Left ventricle myocardium inferior (tissue), 1 donor: ENCODE results near the gene ACLY. TPM values are rescaled to one million over a fixed set of nuclear protein-coding genes. Genes with fewer than 3 reads are reported as not detected.

Experiments used
- DNase-seq: peaks from one replicate; pipeline ENCODE4 v3.0.0-alpha.2; 2020
- H3K27ac ChIP-seq: fragments of 200-600 bp; replicated peaks from 2 replicates; pipeline ENCODE4 v1.8.0; 2021
- H3K27me3 ChIP-seq: fragments of 200-600 bp; 2 replicates; pipeline ENCODE4 v1.8.0; 2021; ENCODE audit warnings: low read depth
- H3K36me3 ChIP-seq: fragments of 200-600 bp; 2 replicates; pipeline ENCODE4 v1.8.0; 2021
- H3K4me1 ChIP-seq: fragments of 200-600 bp; 2 replicates; pipeline ENCODE4 v1.8.0; 2021
- H3K4me3 ChIP-seq: fragments of 200-600 bp; 2 replicates; pipeline ENCODE4 v1.8.0; 2021; ENCODE audit warnings: mild to moderate bottlenecking, moderate library complexity
- H3K9me3 ChIP-seq: fragments of 200-600 bp; replicated peaks from 2 replicates; pipeline ENCODE4 v1.8.0; 2021
- intact Hi-C: fragments of 100-400 bp; cut with micrococcal nuclease; formaldehyde crosslinking; loops from one replicate; pipeline ENCODE4 v1.11.0; 2022
- total RNA-seq: library from RNA; stranded (reverse); fragmentation: NEBNext Ultra II Directional; extraction: Animal tissue kit (Norgen Biotek cat#: 25700); gene quantifications from one replicate; pipeline ENCODE4 v1.2.1, GENCODE V29; 2021
- TF ChIP-seq, protein P1 (sequence below): fragments of 200-600 bp; IDR thresholded peaks from 2 replicates; pipeline ENCODE4 v1.8.0; 2021; ENCODE audit warnings: antibody characterized with exemption, mild to moderate bottlenecking, borderline replicate concordance
- donor health status: DM: no; HTN: yes; CAD: no; lungs with severe emphysema.

The ACLY gene
- total RNA-seq, 1 donor from 2014 or later, result 23.5 TPM

DNA sequence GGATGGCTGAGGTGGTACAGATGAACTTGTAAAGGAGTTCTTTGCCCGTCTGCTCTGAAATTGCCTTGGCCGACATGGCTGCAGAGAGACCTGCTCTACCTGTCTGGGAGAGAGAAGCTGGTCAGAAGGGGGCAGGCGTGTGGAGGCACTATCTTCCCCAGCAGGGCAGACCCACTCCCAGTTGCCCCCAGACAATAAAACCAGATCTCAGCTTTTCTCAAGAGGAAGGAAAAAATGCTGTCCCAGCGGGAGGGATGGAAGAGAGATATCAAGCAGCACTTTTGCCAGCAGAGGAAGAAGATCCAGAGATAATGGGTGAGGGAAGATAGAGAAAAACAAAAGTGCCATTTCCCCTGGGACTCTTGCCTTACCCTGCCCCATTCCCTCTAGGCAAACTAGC is 5.0 kb downstream of the ACLY start:
- H3K9me3 ChIP-seq, result no peaks in the 10 kb centered on the region
- DNase-seq, result no peak
- H3K4me1 ChIP-seq, result peaks cover 49% of the 10 kb centered on the region
- TF ChIP-seq, protein P1, sequence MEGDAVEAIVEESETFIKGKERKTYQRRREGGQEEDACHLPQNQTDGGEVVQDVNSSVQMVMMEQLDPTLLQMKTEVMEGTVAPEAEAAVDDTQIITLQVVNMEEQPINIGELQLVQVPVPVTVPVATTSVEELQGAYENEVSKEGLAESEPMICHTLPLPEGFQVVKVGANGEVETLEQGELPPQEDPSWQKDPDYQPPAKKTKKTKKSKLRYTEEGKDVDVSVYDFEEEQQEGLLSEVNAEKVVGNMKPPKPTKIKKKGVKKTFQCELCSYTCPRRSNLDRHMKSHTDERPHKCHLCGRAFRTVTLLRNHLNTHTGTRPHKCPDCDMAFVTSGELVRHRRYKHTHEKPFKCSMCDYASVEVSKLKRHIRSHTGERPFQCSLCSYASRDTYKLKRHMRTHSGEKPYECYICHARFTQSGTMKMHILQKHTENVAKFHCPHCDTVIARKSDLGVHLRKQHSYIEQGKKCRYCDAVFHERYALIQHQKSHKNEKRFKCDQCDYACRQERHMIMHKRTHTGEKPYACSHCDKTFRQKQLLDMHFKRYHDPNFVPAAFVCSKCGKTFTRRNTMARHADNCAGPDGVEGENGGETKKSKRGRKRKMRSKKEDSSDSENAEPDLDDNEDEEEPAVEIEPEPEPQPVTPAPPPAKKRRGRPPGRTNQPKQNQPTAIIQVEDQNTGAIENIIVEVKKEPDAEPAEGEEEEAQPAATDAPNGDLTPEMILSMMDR, result no peak
- no peaks in the 10 kb centered on the region for H3K27me3 ChIP-seq
- no peak overlapping the region for H3K4me3 ChIP-seq
- H3K36me3 ChIP-seq, result peaks cover 50% of the 10 kb centered on the region
- H3K27ac ChIP-seq, result no peak overlapping the region
- intact Hi-C loops, result no loop called here

DNA sequence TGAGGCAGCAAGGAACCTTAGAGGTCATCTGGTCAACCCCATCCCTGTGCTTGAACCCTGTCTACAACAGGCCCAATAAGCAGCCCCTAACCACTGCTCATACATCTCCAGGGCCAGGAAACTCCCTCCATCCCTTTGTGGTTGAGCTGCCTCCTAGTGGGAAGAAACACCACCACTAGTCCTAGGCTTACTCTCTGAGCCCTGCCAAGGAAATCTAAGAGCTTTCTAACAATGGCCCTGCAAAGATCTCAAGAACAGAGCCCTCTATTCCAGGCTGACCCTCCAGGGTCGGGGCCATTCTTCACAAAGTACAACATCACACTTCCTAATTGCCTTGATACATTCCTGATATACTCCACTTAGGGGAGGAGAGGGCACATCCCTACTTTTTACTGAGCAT is 5.8 kb downstream of the ACLY start:
- H3K4me1 ChIP-seq, result peaks cover 41% of the 10 kb centered on the region
- no peaks in the 10 kb centered on the region for H3K9me3 ChIP-seq
- H3K27me3 ChIP-seq, result no peaks in the 10 kb centered on the region
- DNase-seq, result no peak
- intact Hi-C loops, result no loop called here
- no peak overlapping the region for H3K27ac ChIP-seq
- peaks cover 59% of the 10 kb centered on the region for H3K36me3 ChIP-seq
- no peak overlapping the region for H3K4me3 ChIP-seq
- TF ChIP-seq, protein P1, result no peak

DNA sequence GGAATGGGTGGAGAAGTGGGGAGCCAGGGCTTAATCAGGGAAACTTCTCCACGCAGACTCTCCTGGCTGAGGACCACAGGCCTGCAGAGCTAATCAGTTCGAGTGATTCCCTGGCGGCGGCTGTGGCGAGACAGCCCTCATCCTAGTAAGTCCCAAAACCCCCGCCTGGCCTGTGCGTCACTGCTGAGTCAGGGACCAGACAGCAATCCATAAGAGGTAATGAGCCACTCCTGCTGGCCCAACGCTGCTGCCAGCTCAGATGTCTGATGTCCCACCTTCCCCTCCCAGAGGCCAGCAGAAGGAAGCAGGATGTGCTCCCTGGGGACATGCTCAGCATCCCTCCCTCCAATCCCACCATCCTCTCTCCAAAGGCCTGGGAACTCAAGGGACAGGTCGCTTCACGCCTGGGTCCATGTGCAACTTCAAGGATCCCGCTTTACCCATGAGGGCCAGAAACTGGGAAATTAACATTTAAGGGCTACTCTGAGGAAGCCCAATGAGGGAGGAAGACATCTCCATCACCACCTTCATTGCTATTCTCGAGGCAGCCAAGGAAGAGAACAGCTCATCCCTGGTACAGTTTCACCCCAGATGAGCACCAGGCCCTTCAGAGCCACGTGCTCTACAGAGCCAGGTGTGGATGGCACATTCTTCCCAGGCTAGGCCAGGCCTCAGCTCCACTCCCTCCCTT is 7.9 kb downstream of the ACLY start:
- TF ChIP-seq, protein P1, result no peak
- DNase-seq, result no peak
- H3K27ac ChIP-seq, result no peak overlapping the region
- peaks cover 77% of the 10 kb centered on the region for H3K36me3 ChIP-seq
- H3K4me1 ChIP-seq, result peaks cover 22% of the 10 kb centered on the region
- H3K27me3 ChIP-seq, result no peaks in the 10 kb centered on the region
- H3K4me3 ChIP-seq, result no peak overlapping the region
- intact Hi-C loops, result no loop called here
- H3K9me3 ChIP-seq, result no peaks in the 10 kb centered on the region

DNA sequence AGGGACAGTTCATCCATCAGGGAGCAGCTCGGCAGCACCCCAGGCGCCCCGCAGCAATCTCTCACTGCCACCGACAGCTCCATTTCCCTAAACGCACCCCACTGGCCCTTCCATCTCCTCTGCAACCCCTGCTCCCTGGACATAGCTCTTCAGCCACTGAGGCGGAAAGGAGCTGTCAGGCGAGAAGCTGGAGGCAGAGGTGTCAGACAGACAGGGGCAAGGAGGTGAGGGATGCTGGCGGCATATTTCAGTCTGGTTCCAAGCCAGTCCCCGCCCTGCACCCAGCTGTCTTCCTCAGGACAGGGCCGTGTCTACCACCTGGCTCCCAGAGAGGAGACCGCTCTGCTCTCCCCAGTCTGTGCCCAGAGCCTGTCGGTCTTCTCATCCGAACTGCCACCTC is 9.7 kb downstream of the ACLY start:
- DNase-seq, result no peak
- Histone ChIP-seq H3K27me3 (no peaks in the 10 kb centered on the region), H3K9me3 (no peaks in the 10 kb centered on the region), H3K4me1 (peaks cover 7% of the 10 kb centered on the region), H3K36me3 (peaks cover 92% of the 10 kb centered on the region), H3K27ac (no peak overlapping the region), H3K4me3 (no peak overlapping the region)
- TF ChIP-seq, protein P1, result no peak
- intact Hi-C loops, result no loop called here

DNA sequence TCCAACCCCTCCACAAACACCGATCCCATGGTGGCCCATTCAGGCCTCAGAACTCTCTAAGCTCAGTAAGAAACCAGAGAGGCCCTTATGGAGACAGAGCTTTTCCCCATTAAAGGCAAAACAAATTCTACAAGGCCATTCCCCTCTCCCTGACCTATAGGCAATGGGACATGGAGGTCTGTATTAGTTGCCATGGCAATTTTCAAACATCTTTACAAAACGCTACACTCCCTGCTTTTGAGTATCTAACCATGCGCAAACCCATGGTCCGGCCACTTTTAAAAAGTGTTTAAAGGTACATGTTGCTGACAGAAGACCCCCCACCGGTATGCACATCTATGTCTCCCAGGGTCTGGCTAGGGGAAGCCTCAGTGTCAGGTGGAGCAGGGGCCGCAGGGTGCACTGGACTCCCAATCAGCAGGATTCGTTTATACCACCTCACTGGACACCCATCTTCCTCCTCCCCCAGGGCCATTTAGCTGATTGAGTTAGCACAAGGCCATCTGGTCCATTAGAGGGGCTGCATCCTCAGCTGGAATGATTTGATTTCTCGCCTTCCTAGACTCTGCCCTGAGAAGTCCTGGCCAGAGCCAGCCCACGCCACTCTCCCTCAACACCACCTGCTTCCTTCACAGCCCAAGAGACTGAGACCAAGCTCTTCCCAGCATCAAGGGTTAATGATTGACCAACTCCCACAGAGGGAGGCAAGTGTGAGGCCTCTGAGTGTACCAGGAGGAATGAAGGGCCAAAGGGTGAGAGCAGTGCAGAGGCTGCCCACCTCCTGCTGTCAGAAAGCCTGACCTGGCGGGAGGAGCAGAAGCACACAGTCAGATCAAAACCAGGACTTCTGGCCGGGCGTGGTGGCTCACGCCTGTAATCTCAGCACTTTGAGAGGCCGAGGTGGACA is 10.9 kb downstream of the ACLY start:
- TF ChIP-seq, protein P1, result no peak
- DNase-seq, result no peak
- intact Hi-C loops, result no loop called here
- no peak overlapping the region for H3K27ac ChIP-seq
- no peak overlapping the region for H3K4me3 ChIP-seq
- peaks cover 93% of the 10 kb centered on the region for H3K36me3 ChIP-seq
- no peaks in the 10 kb centered on the region for H3K27me3 ChIP-seq
- no peaks in the 10 kb centered on the region for H3K4me1 ChIP-seq
- no peaks in the 10 kb centered on the region for H3K9me3 ChIP-seq
